Measurements from ENCODE around the gene GPD2. TPM values are rescaled to one million over a fixed set of nuclear protein-coding genes. Genes with fewer than 3 reads are reported as not detected.

The GPD2 gene
- total and polyA plus RNA-seq, 2 of the 8 experiments (the other 6 are each of a cell fraction or from before 2014, with no cell fraction given), result 8.4 to 43.1 TPM

DNA sequence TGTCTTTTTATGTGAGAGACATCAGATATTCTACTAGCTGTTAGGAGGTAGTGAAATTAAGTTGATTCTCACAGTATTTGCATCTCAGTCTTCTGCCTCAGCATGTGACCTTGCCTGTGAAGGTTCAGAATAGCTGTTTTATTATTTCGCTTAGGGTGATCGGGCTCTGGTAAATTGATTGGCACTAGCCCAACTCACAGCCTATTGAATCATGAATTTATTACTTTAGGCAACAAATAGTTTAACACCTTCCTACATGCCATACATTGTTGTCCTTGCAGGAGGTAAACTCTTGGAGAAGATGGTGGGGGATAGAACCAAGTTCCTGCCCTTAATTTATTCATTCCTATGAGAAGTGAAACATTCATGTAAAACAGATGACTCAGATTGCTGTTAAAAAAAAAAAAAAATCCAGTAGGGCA, 101.9 kb downstream of the GPD2 start:
- Histone ChIP-seq H3K23ac (ENCODE audit: insufficient read length) (no peak overlapping the region), H4K20me1 (replicated peaks in 1 of 2; ENCODE audit: control insufficient read depth in 1 of 2, insufficient read depth in 2 of 2, low read length in 2 of 2) (no peaks in the 10 kb centered on the region), H3K9me3 (ENCODE audit: insufficient read depth in 2 of 2, low read depth in 1 of 2, low read length in 1 of 2) (no peaks in the 10 kb centered on the region), H2BK15ac (ENCODE audit: low read length) (no peak overlapping the region), H3K14ac (ENCODE audit: insufficient read length) (no peak overlapping the region), H2AFZ (ENCODE audit: low read length) (no peak overlapping the region), H3K4me3 (ENCODE audit: extremely low read depth in 1 of 4, insufficient read depth in 2 of 4, low read depth in 3 of 4, low read length in 4 of 4) (no peak overlapping the region), H4K5ac (ENCODE audit: insufficient read length, low read depth, low read length) (no peak overlapping the region), H4K91ac (replicated peaks; ENCODE audit: insufficient read length, low read length) (no peak overlapping the region), H3K36me3 (ENCODE audit: control insufficient read depth in 2 of 4, insufficient read depth in 4 of 4, low read length in 3 of 4) (no peaks in the 10 kb centered on the region), H2AK5ac (ENCODE audit: low read depth, low read length) (no peak overlapping the region), H3K79me2 (ENCODE audit: control insufficient read depth in 1 of 2, insufficient read depth in 2 of 2, low read length in 2 of 2) (no peaks in the 10 kb centered on the region), H3K4me1 (replicated peaks in 1 of 4; ENCODE audit: control insufficient read depth in 3 of 4, insufficient read depth in 4 of 4, low read length in 3 of 4) (peaks cover 0 to 3% (median 0%) of the 10 kb centered on the region in 4 experiments; a peak in 1 of 7 replicates), H2BK20ac (ENCODE audit: low read length) (no peak overlapping the region), H2BK5ac (ENCODE audit: low read depth, low read length) (no peak overlapping the region), H3K18ac (ENCODE audit: extremely low read depth, low read length) (no peak overlapping the region), H4K8ac (ENCODE audit: extremely low read depth, insufficient read depth, low read length) (no peak overlapping the region), H3K56ac (replicated peaks; ENCODE audit: insufficient read length, low read depth, low read length) (no peak overlapping the region), H3K23me2 (ENCODE audit: low read depth, low read length) (no peaks in the 10 kb centered on the region), H3K9ac (replicated peaks in 1 of 4; ENCODE audit: extremely low read depth in 1 of 4, low read depth in 3 of 4, low read length in 3 of 4) (no peak overlapping the region), H3K4me2 (ENCODE audit: insufficient read depth in 1 of 2, low read depth in 2 of 2, low read length in 2 of 2) (no peak overlapping the region), H3K27ac (ENCODE audit: low read depth, low read length) (no peak overlapping the region), H3K79me1 (ENCODE audit: low read depth, low read length) (no peaks in the 10 kb centered on the region; the same call in 1 of the 2 replicates), H3K27me3 (replicated peaks in 1 of 4; ENCODE audit: control insufficient read depth in 3 of 4, extremely low read depth in 1 of 4, insufficient read depth in 3 of 4, low read length in 3 of 4) (no peaks in the 10 kb centered on the region), H3K4ac (replicated peaks; ENCODE audit: insufficient read length, low read depth, low read length) (no peak overlapping the region), H2BK12ac (ENCODE audit: low read depth, low read length) (no peak overlapping the region), H2BK120ac (replicated peaks; ENCODE audit: low read depth, low read length) (no peak overlapping the region)
- no peak for TF ChIP-seq SRF (IDR thresholded peaks at IDR 0.05; ENCODE audit: low read depth, low read length)
- peak; percentile 43; the same call in 1 of the 2 replicates for TF ChIP-seq TEAD4 (IDR thresholded peaks at IDR 0.05; ENCODE audit: low read depth, low read length)
- 84% methylated on average over 2 of the region's 2 CpGs; no CpG with 5 or more reads in 1 of the 2 experiments for WGBS, 2 experiments (ENCODE audit: extremely low coverage in 1 of 2, insufficient coverage in 1 of 2, insufficient read length in 1 of 2, insufficient replicate concordance in 2 of 2, low coverage in 1 of 2, low lambda C conversion rate in 2 of 2, missing lambda C conversion rate in 1 of 2)
- ChIA-PET POLR2A (ENCODE audit: partially characterized antibody) (no interaction called here), CTCF (ENCODE audit: partially characterized antibody) (interaction anchor here (1.0 kb wide), 1 partner anchor 355 kb away, joined by 4 read pairs; no protein-coding TSS in a partner anchor)
- DNase-seq (ENCODE audit: low read depth in 1 of 2, low spot score in 2 of 2) (no peak), FAIRE-seq (no peak)

Data from H1 (cell line).